Lung (tissue), 12 donors: ENCODE measurements around the gene TMEM181. TPM values are rescaled to one million over a fixed set of nuclear protein-coding genes. Genes with fewer than 3 reads are reported as not detected.

Experiments used
- ATAC-seq: fragments of 200-7000 bp; cut with Tn5 transposase; one replicate; pipeline ENCODE4 v1.9.1; 2020; ENCODE audit warnings: moderate number of reproducible peaks; ENCODE audit not compliant: insufficient read depth, low FRiP score
- DNase-seq, 3 donors: peaks; one replicate each; pipeline ENCODE4 v3.0.0-alpha.2; 2013 to 2017
- H3K27ac ChIP-seq, 2 donors: one replicate each; pipeline ENCODE4 v1.5.1; 2013; ENCODE audit warnings: mild to moderate bottlenecking in 2 of 2, moderate library complexity in 2 of 2, control low read depth in 1 of 2, inconsistent platforms in 1 of 2, low read depth in 1 of 2, low read length in 1 of 2
- H3K27me3 ChIP-seq, 3 donors: one replicate each; pipeline ENCODE4 v1.5.1; 2013; ENCODE audit warnings: low read length in 2 of 3; ENCODE audit not compliant: control insufficient read depth in 3 of 3, insufficient read depth in 3 of 3
- H3K36me3 ChIP-seq, 4 donors: one replicate each; pipeline ENCODE4 v1.5.1; 2013; ENCODE audit warnings: low read length in 4 of 4, mild to moderate bottlenecking in 1 of 4, moderate library complexity in 1 of 4; ENCODE audit not compliant: control insufficient read depth in 4 of 4, insufficient read depth in 4 of 4
- H3K4me1 ChIP-seq, 5 donors: one replicate each; pipeline ENCODE4 v1.5.1; 2013; ENCODE audit warnings: low read length in 5 of 5, mild to moderate bottlenecking in 2 of 5, moderate library complexity in 1 of 5; ENCODE audit not compliant: control insufficient read depth in 5 of 5, insufficient read depth in 5 of 5
- H3K4me3 ChIP-seq: one replicate; pipeline ENCODE4 v1.5.1; 2013; ENCODE audit warnings: mild to moderate bottlenecking, control low read depth, moderate library complexity
- H3K9ac ChIP-seq, 2 donors: one replicate each; pipeline ENCODE4 v1.5.1; 2013; ENCODE audit warnings: low read length in 2 of 2, control low read depth in 1 of 2; ENCODE audit not compliant: insufficient read depth in 1 of 2
- H3K9me3 ChIP-seq, 4 donors: one replicate each; pipeline ENCODE4 v1.5.1; 2013; ENCODE audit warnings: low read length in 3 of 4, mild to moderate bottlenecking in 1 of 4, moderate library complexity in 1 of 4; ENCODE audit not compliant: control insufficient read depth in 4 of 4, insufficient read depth in 3 of 4
- CTCF ChIP-seq: IDR thresholded peaks from 2 replicates; pipeline ENCODE4 v1.5.1; 2012; ENCODE audit warnings: mild to moderate bottlenecking; ENCODE audit errors: control extremely low read depth, extremely low read depth
- WGBS, 2 donors: extraction: QIAGEN DNeasy Blood & Tissue Kit; methylation state at CpG; one replicate each; pipeline ENCODE4 v1.1.7; 2013; 5-methylcytosine and 5-hydroxymethylcytosine counted together
- polyA plus RNA-seq, 2 donors: library from polyadenylated mRNA; stranded (reverse); fragments of 200-250 nt; gene quantifications; one replicate each; pipeline ENCODE4 v1.2.1, GENCODE V29; 2013
- total RNA-seq, 2 donors: library from RNA; depleted of rRNA in 1 of 2; stranded (reverse); fragments of >200 nt in 1 of 2; gene quantifications; one replicate each; pipeline ENCODE4 v1.2.1, GENCODE V29; 2014 to 2021
- donor health status: control.
- donor health status: control.
- donor health status: Bipolar disorder and iron deficiency.
- donor health status: healthy.
- donor health status: DM: yes; HTN: yes; CAD: no.

Gene TMEM181
- total and polyA plus RNA-seq, 4 donors = 14.5 to 28.5 (median 20.5) TPM

GRCh38 chr6:158591134-158591809 lies 31.4 kb downstream of the TMEM181 start:
- ATAC-seq = no peak
- no peaks in the 10 kb centered on the region for H3K27me3 ChIP-seq
- 85 to 86% methylated on average over 7 of the region's 7 CpGs for WGBS, 2 donors
- no peak overlapping the region for H3K4me3 ChIP-seq
- no peak for DNase-seq
- no peaks in the 10 kb centered on the region for H3K9me3 ChIP-seq
- peaks cover 4 to 46% (median 19%) of the 10 kb centered on the region in 4 donors for H3K36me3 ChIP-seq
- H3K9ac ChIP-seq = no peak overlapping the region
- no peak overlapping the region for H3K27ac ChIP-seq
- no peaks in the 10 kb centered on the region for H3K4me1 ChIP-seq
- no peak for TF ChIP-seq CTCF

GRCh38 chr6:158591810-158592209 lies 31.9 kb downstream of the TMEM181 start:
- Histone ChIP-seq H3K9ac (no peak overlapping the region), H3K36me3 (peaks cover 4 to 47% (median 14%) of the 10 kb centered on the region in 4 donors), H3K27me3 (no peaks in the 10 kb centered on the region), H3K9me3 (no peaks in the 10 kb centered on the region), H3K27ac (no peak overlapping the region), H3K4me1 (no peaks in the 10 kb centered on the region), H3K4me3 (no peak overlapping the region)
- no peak for TF ChIP-seq CTCF
- DNase-seq (no peak), ATAC-seq (no peak)
- WGBS, 2 donors = 96 to 97% methylated on average over 4 of the region's 4 CpGs

- Histone ChIP-seq H3K27me3 (no peaks in the 10 kb centered on the region), H3K4me1 (no peaks in the 10 kb centered on the region), H3K4me3 (no peak overlapping the region), H3K36me3 (peaks cover 4 to 44% (median 19%) of the 10 kb centered on the region in 4 donors), H3K9ac (no peak overlapping the region), H3K9me3 (no peaks in the 10 kb centered on the region), H3K27ac (no peak overlapping the region)
- ATAC-seq = no peak
- no peak for TF ChIP-seq CTCF
- DNase-seq = no peak
- WGBS, 2 donors = 96 to 97% methylated on average over 3 of the region's 3 CpGs
Observed at GRCh38 chr6:158593670-158594069, 33.8 kb downstream of the TMEM181 start.

GRCh38 chr6:158595223-158595622 lies 35.3 kb downstream of the TMEM181 start:
- no peak for ATAC-seq
- Histone ChIP-seq H3K4me3 (no peak overlapping the region), H3K36me3 (peaks cover 0 to 42% (median 16%) of the 10 kb centered on the region in 4 donors), H3K27me3 (no peaks in the 10 kb centered on the region), H3K9ac (no peak overlapping the region), H3K4me1 (no peaks in the 10 kb centered on the region), H3K9me3 (no peaks in the 10 kb centered on the region), H3K27ac (no peak overlapping the region)
- no peak for DNase-seq
- 86 to 96% methylated on average over 5 of the region's 5 CpGs for WGBS, 2 donors
- no peak for TF ChIP-seq CTCF
